GM20431 (cell line): ENCODE results near the gene DHX29.
"Not testable (repeated sequence)": the region's sequence is repeated elsewhere in the genome, so short reads cannot be mapped to it uniquely, and the experiment has no call there.

Experiments
- in situ Hi-C: fragments of 300-500 bp; cut with MseI, MboI; formaldehyde crosslinking; loops from one replicate; pipeline ENCODE4 v1.15.0; 2020; ENCODE audit warnings: low sequenced_read_pairs; ENCODE audit not compliant: unreplicated experiment

Gene DHX29

GRCh38 chr5:55307383-55308253 is at the start of gene DHX29, which contains the start of gene MTREX:
Gene DHX29 (minus strand): TSS chr5:55307694. CDS start chr5:55307573, 121 bp downstream.
Gene MTREX (plus strand): TSS chr5:55307989. CDS start chr5:55308014, 25 bp downstream.
- in situ Hi-C loops, result no loop called here

- in situ Hi-C loops, result no loop called here
Measured at GRCh38 chr5:55356896-55357295, 49.4 kb upstream of the DHX29 start.

- in situ Hi-C loops, result no loop called here
Measured at GRCh38 chr5:55350754-55351153, 43.3 kb upstream of the DHX29 start.

- in situ Hi-C loops, result loop anchor here (25.0 kb wide), 1 partner anchor 340 kb away; no protein-coding TSS in a partner anchor
Measured at GRCh38 chr5:55347786-55348185, 40.3 kb upstream of the DHX29 start.

GRCh38 chr5:55345327-55345726 is 37.8 kb upstream of the DHX29 start:
- in situ Hi-C loops, result loop anchor here (25.0 kb wide), 1 partner anchor 342 kb away; no protein-coding TSS in a partner anchor

- in situ Hi-C loops, result loop anchor here (25.0 kb wide), 1 partner anchor 343 kb away; no protein-coding TSS in a partner anchor
Measured at GRCh38 chr5:55344392-55344992, 37.0 kb upstream of the DHX29 start.

GRCh38 chr5:55343609-55344008 is 36.1 kb upstream of the DHX29 start:
- in situ Hi-C loops, result loop anchor here (25.0 kb wide), 1 partner anchor 344 kb away; no protein-coding TSS in a partner anchor

GRCh38 chr5:55343107-55343506 is 35.6 kb upstream of the DHX29 start:
- in situ Hi-C loops, result loop anchor here (25.0 kb wide), 1 partner anchor 344 kb away; no protein-coding TSS in a partner anchor

- in situ Hi-C loops, result loop anchor here (25.0 kb wide), 1 partner anchor 348 kb away; no protein-coding TSS in a partner anchor
Measured at GRCh38 chr5:55338810-55339243, 31.3 kb upstream of the DHX29 start.

- in situ Hi-C loops, result loop anchor here (25.0 kb wide), 1 partner anchor 349 kb away; no protein-coding TSS in a partner anchor
Measured at GRCh38 chr5:55338092-55338613, 30.7 kb upstream of the DHX29 start.

GRCh38 chr5:55333811-55334210 is 26.3 kb upstream of the DHX29 start:
- in situ Hi-C loops, result loop anchor here (25.0 kb wide), 1 partner anchor 353 kb away; no protein-coding TSS in a partner anchor

- in situ Hi-C loops, result loop anchor here (25.0 kb wide), 1 partner anchor 354 kb away; no protein-coding TSS in a partner anchor
Measured at GRCh38 chr5:55333017-55333416, 25.5 kb upstream of the DHX29 start.

GRCh38 chr5:55331321-55331720 is 23.8 kb upstream of the DHX29 start:
- in situ Hi-C loops, result loop anchor here (25.0 kb wide), 1 partner anchor 356 kb away; no protein-coding TSS in a partner anchor

- in situ Hi-C loops, result loop anchor here (25.0 kb wide), 1 partner anchor 360 kb away; no protein-coding TSS in a partner anchor
Measured at GRCh38 chr5:55327281-55327680, 19.8 kb upstream of the DHX29 start.

GRCh38 chr5:55325621-55326020 is 18.1 kb upstream of the DHX29 start:
- in situ Hi-C loops, result loop anchor here (25.0 kb wide), 1 partner anchor 362 kb away; no protein-coding TSS in a partner anchor

- in situ Hi-C loops, result loop anchor here (25.0 kb wide), 1 partner anchor 362 kb away; no protein-coding TSS in a partner anchor
Measured at GRCh38 chr5:55324815-55325418, 17.4 kb upstream of the DHX29 start.

- in situ Hi-C loops, result no loop called here
Measured at GRCh38 chr5:55324006-55324405, 16.5 kb upstream of the DHX29 start.

- in situ Hi-C loops, result no loop called here
Measured at GRCh38 chr5:55320571-55320970, 13.1 kb upstream of the DHX29 start.

- in situ Hi-C loops, result no loop called here
Measured at GRCh38 chr5:55319491-55319890, 12.0 kb upstream of the DHX29 start.

- in situ Hi-C loops, result not testable (repeated sequence)
Measured at GRCh38 chr5:55318237-55318636, 10.7 kb upstream of the DHX29 start.
